Putamen (tissue), 1 donor: ENCODE results near the gene PLXNB2.
A peak's percentile ranks its signal among the peaks of the same experiment; 100 is the strongest.
"Not testable (repeated sequence)": the region's sequence is repeated elsewhere in the genome, so short reads cannot be mapped to it uniquely, and the experiment has no call there.

Source experiments
- DNase-seq: peaks from one replicate; pipeline ENCODE4 v3.0.0-alpha.2; 2016; ENCODE audit warnings: low spot score

PLXNB2 gene

GRCh38 chr22:50280708-50281383, 26.6 kb downstream of the PLXNB2 start:
- DNase-seq = no peak

DNA sequence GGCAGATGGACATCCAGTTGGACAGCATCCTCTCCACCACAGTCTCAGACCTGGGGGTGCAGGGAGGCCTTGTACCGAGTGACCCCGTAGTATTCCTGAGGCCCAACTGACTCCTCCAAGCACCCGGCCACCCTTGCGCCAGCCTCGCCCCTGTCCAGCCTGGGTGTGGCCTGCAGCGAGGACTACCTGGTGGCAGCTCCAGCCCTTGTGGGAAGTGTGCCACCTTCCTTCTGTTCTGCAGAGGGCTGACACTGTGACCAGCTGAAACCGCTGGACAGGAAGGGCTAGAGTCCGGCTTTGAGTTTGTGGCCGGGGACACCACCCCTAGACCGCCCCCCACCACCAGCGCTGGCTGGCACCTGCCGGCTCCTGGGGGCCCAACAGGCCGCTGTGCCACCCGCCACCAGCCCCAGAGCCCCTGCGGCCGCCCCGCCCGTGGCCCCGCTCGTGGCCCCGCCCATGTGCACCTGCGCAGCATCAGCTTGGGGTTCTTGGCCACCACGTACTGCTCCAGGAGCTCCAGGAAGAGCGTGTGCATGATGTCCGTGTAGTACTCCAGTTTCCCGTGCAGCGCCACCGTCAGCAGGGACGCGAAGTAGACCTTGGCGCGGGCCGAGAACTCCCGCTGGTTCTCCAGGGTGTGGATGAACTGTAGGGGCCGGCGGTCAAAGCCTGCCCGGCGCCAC, 27.3 kb downstream of the PLXNB2 start:
- DNase-seq = no peak

DNA sequence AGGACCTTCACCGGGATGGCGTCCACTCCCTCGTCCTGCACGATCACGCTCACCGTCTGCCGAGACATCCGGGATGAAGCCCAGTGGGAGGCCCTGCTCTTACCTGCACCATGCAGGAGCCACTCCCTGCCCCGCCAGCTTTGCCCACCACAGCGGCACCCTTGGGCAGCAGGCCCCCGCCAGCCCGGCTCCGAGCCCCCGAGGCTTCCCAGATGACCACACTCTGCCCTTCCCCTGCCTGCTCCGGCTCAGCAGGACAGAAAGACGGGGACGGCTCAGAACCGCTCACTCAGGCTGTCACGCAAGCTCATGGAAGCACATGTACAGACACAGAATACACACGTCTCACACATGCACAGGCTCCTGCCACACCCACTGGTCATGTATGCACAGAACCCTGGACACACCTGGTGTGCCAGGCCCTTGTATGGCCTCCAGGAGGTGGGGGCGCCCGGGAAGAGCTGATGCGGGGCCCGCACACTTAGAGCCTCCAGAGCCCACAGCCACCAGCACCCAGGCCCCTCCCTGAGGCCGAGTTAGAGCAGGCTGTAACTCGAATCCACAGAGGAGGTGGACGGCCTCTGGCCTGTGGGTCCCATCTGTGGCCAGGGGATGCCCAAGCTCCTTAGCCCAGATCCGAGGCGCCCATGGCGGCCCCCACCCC, 28.4 kb downstream of the PLXNB2 start:
- DNase-seq = no peak

DNA sequence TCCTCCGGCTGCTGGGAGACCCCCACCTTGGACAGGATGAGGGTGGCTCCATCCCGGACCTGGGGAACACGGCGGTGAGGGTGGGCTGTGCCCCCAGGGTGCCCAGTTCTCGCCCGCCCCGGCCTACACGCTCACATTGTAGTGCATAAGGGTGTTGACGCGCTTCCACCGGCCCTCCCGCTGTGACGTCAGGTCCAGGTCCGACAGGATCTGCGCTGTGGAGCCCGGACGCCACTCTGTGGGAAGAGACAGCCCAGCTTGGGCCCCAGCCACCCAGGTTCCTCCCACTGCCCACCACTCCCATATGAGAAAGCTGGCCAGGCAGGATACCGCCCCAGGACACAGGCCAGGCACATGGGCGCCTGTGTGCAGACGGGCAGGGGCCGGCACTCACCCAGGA, 29.0 kb downstream of the PLXNB2 start:
- no peak for DNase-seq

DNA sequence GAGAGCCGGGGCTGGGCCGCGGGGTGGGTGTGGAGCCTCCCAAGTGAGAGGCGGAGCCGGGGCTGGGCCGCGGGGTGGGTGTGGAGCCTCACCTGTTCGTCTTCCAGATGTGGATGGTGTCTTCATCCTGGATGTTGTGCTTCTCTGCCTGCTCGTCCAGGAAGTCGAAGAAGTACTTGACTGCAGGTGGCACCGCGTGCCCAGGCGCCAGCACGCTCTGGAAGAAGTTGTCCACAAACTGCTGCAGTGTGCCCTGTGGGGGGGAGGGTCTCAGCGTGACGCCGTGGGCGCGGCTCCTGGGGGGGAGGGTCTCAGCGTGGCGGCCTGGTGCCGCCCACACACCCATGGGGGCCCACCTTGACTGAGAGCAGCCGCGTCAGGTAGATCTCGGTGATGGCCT, 29.7 kb downstream of the PLXNB2 start:
- no peak for DNase-seq

DNA sequence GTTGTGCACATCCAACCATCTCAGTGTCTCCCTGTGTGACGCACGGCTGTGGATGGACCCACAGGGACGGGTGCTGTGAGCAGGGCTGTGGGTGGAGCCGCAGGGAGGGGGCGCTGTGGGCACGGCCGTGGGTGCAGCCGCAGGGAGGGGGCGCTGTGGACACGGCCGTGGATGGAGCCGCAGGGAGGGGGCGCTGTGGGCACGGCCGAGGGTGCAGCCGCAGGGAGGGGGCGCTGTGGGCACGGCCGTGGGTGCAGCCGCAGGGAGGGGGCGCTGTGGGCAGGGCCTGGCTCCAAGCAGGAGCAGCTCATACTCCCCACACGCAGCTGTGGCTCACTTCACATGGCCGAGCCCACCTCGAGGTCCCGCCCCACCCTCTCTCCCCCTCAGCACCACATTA, 31.3 kb downstream of the PLXNB2 start:
- peak; percentile 92 for DNase-seq

- DNase-seq = no peak
Observed at GRCh38 chr22:50275181-50276055, 32.0 kb downstream of the PLXNB2 start.

DNA sequence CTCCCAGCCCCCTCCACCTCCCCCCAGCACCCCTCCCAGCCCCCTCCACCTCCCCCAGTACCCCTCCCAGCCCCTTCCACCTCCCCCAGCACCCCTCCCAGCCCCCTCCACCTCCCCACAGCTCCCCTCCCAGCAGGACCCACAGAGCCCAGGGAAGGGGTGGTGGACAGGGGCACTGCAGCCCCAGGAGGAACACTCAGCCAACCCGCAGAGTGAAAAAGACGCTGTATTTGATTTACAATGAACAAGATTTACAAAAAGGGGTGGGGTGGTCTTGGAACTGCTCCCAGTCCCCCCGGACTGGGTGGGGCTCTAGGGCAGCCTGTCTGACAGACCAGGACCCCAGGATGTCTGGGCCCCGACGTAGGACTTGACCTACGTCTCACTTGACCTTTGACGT, 32.7 kb downstream of the PLXNB2 start:
- no peak for DNase-seq

DNA sequence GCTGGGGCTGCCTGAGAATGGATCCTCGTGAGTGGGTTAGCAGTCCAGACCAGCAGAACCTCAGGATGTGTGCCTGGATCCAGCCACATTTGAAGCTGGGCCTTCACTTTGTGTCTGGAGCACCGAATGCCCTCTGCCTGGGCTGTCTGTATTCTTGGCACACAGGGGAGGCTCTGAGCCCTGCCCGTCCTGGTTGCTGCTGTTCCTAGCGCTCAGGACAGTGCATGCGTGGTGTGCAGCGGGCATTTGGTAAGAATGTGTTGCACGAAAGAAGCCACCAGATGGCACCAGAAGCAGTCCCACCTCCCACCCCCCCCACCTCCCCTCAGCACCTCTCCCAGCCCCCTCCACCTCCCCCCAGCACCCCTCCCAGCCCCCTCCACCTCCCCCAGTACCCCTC, 33.1 kb downstream of the PLXNB2 start:
- peak; percentile 45 for DNase-seq

GRCh38 chr22:50273781-50274180, 33.7 kb downstream of the PLXNB2 start:
- not testable (repeated sequence) for DNase-seq

DNA sequence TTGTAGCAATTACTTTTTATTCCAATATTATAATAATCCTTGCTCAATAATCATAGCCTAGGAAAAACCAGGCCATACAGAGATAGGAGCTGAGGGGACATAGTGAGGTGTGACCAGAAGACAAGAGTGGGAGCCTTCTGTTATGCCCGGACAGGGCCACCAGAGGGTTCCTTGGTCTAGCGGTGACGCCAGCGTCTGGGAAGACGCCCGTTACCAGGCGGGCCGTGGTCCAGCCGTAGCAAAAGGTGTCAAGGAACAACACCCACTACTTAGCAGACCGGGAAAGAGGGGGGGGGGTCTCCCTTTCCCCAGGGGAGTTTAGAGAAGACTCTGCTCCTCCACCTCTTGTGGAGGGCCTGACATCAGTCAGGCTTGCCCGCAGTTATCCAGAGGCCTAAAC, 34.1 kb downstream of the PLXNB2 start:
- DNase-seq = not testable (repeated sequence)

- no peak for DNase-seq
Observed at GRCh38 chr22:50272044-50272802, 35.2 kb downstream of the PLXNB2 start.

- peak; percentile 42 for DNase-seq
Observed at GRCh38 chr22:50271519-50271970, 35.9 kb downstream of the PLXNB2 start.

DNA sequence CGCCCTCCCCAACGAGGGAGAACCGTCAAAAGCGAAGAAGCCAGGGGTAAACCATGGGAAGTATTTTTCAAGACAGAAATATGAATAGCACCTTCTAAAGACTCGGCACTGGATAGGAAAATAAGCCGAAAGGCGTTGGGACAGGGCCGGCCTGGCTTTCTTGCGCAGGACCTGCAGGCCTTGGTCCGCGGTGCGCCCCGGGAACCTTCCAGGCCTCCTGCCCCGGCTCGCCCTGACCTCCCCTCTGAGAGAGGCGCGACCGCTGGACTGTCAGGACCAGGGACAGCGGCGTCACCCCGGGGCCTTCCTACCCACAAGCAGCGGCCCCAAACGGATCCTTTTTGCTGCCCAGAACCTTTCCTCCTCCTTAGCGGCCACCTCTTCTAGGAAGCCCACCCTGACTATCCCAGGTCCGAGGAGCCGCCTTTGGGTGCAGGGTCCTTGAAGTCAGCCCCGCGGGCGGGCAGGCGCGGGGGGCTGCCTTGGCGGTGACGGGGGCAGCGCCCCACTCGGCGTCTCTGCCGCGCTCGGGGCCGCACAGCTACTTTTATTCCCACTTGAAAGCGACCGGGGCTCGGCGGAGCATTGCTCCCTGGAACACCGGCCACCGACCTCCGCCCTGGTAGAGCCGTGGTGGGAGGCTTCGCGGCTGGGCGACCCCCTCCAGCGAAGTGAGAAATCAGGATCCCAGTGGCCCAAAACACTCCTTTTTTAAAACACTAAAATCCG, 36.6 kb downstream of the PLXNB2 start:
- no peak for DNase-seq

GRCh38 chr22:50269970-50270665, 37.3 kb downstream of the PLXNB2 start, which contains the start of gene MAPK11:
TSS of gene MAPK11 (minus strand) at chr22:50270380. CDS start at chr22:50270292, 88 bp downstream.
- peak; percentile 49 for DNase-seq

DNA sequence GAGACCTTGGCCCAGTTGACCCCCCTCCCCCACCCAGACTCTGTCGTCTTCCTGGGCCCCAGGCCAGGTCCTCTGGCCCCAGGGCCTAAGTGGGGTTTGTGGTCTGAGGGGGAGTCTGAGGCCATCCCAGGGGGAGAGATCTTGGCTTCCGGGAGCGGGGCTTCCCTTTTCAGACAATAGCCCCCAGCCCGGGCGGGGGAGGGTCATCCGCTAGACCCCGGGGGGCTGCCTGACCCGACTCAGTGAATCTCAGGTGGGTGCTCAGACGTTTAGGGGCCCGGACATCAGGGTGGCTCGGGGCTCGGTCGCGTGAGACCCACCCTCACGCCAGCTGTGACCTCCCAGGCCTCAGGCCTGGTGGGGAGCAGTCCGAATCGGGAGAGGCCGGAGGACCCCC, 37.9 kb downstream of the PLXNB2 start:
- no peak for DNase-seq

DNA sequence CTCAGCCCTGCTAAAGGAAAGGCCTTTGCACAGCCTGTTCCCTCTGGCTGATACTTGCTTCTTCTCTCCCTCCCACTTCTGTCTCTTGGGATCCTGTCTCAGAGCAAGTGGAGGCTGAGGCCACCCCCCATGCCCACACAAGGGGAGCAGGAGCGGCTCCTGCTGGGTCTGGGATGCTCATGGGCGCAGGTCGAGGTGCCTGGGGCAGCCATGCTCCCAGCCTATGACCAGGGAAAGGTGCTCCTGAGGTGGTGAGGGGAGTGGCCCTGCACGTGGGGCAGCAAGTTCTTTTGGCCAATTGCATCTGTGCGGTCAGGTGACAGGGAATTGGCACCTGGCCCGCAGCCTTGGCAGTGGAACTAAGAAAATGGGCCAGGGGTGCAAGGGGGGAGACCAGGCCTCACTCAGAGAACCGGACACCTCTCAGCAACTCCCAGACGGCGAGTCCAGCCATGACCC, 38.8 kb downstream of the PLXNB2 start:
- DNase-seq = no peak

GRCh38 chr22:50267591-50268390, 39.7 kb downstream of the PLXNB2 start:
- peak; percentile 69 for DNase-seq

GRCh38 chr22:50266994-50267393, 40.5 kb downstream of the PLXNB2 start:
- no peak for DNase-seq
